H1 (cell line): Measurements from ENCODE around the gene TIFAB. TPM values are rescaled to one million over a fixed set of nuclear protein-coding genes. Genes with fewer than 3 reads are reported as not detected.

ENCODE experiments used
- polyA plus RNA-seq, 7 experiments: library from polyadenylated mRNA; depleted of rRNA in 3 of 7; stranded (reverse) in 5 of 7; unstranded in 2 of 7; fragments of >200 nt in 5 of 7; fragments of 200-250 nt in 2 of 7; gene quantifications; 1 replicate in 5 of 7; 2 replicates in 1 of 7; 4 replicates in 1 of 7; pipeline versions ENCODE4 v1.2.1 to v1.2.3, GENCODE V29; 2011 to 2013; ENCODE audit warnings: missing spikeins in 2 of 7, mixed read lengths in 2 of 7
- total RNA-seq: library from RNA; stranded (reverse); fragmentation: NEBNext Ultra II Directional; extraction: Animal tissue kit (Norgen Biotek cat#: 25700); gene quantifications from 2 replicates; pipeline ENCODE4 v1.2.1, GENCODE V29; 2021
- TF ChIP-seq, protein P1 (sequence below): fragments of 300-600 bp; sonication (generic); IDR thresholded peaks from 2 replicates; pipeline ENCODE4 v1.7.1; 2012; ENCODE audit warnings: low read length, moderate library complexity, mild to moderate bottlenecking, inconsistent platforms; ENCODE audit not compliant: insufficient replicate concordance

The TIFAB gene
- total and polyA plus RNA-seq, 2 of the 8 experiments (the other 6 are each of a cell fraction or from before 2014, with no cell fraction given): not detected

- TF ChIP-seq, protein P1, sequence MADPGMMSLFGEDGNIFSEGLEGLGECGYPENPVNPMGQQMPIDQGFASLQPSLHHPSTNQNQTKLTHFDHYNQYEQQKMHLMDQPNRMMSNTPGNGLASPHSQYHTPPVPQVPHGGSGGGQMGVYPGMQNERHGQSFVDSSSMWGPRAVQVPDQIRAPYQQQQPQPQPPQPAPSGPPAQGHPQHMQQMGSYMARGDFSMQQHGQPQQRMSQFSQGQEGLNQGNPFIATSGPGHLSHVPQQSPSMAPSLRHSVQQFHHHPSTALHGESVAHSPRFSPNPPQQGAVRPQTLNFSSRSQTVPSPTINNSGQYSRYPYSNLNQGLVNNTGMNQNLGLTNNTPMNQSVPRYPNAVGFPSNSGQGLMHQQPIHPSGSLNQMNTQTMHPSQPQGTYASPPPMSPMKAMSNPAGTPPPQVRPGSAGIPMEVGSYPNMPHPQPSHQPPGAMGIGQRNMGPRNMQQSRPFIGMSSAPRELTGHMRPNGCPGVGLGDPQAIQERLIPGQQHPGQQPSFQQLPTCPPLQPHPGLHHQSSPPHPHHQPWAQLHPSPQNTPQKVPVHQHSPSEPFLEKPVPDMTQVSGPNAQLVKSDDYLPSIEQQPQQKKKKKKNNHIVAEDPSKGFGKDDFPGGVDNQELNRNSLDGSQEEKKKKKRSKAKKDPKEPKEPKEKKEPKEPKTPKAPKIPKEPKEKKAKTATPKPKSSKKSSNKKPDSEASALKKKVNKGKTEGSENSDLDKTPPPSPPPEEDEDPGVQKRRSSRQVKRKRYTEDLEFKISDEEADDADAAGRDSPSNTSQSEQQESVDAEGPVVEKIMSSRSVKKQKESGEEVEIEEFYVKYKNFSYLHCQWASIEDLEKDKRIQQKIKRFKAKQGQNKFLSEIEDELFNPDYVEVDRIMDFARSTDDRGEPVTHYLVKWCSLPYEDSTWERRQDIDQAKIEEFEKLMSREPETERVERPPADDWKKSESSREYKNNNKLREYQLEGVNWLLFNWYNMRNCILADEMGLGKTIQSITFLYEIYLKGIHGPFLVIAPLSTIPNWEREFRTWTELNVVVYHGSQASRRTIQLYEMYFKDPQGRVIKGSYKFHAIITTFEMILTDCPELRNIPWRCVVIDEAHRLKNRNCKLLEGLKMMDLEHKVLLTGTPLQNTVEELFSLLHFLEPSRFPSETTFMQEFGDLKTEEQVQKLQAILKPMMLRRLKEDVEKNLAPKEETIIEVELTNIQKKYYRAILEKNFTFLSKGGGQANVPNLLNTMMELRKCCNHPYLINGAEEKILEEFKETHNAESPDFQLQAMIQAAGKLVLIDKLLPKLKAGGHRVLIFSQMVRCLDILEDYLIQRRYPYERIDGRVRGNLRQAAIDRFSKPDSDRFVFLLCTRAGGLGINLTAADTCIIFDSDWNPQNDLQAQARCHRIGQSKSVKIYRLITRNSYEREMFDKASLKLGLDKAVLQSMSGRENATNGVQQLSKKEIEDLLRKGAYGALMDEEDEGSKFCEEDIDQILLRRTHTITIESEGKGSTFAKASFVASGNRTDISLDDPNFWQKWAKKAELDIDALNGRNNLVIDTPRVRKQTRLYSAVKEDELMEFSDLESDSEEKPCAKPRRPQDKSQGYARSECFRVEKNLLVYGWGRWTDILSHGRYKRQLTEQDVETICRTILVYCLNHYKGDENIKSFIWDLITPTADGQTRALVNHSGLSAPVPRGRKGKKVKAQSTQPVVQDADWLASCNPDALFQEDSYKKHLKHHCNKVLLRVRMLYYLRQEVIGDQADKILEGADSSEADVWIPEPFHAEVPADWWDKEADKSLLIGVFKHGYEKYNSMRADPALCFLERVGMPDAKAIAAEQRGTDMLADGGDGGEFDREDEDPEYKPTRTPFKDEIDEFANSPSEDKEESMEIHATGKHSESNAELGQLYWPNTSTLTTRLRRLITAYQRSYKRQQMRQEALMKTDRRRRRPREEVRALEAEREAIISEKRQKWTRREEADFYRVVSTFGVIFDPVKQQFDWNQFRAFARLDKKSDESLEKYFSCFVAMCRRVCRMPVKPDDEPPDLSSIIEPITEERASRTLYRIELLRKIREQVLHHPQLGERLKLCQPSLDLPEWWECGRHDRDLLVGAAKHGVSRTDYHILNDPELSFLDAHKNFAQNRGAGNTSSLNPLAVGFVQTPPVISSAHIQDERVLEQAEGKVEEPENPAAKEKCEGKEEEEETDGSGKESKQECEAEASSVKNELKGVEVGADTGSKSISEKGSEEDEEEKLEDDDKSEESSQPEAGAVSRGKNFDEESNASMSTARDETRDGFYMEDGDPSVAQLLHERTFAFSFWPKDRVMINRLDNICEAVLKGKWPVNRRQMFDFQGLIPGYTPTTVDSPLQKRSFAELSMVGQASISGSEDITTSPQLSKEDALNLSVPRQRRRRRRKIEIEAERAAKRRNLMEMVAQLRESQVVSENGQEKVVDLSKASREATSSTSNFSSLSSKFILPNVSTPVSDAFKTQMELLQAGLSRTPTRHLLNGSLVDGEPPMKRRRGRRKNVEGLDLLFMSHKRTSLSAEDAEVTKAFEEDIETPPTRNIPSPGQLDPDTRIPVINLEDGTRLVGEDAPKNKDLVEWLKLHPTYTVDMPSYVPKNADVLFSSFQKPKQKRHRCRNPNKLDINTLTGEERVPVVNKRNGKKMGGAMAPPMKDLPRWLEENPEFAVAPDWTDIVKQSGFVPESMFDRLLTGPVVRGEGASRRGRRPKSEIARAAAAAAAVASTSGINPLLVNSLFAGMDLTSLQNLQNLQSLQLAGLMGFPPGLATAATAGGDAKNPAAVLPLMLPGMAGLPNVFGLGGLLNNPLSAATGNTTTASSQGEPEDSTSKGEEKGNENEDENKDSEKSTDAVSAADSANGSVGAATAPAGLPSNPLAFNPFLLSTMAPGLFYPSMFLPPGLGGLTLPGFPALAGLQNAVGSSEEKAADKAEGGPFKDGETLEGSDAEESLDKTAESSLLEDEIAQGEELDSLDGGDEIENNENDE: no peak
- TF ChIP-seq, all 59 proteins: peak for 0
These were observed 50.1 kb downstream of the TIFAB start (continued) for GRCh38 chr5:135402031-135402430.
